Calu3 (cell line): ENCODE data around the gene SYNPR. TPM values are rescaled to one million over a fixed set of nuclear protein-coding genes. Genes with fewer than 3 reads are reported as not detected.

Experiments used
- BruUV-seq: library from RNA; stranded (reverse); fragments of 400-500 nt; replicated peaks from 2 replicates; lab custom pipeline; 2021; lab: Mats Ljungman, UMichigan
- CTCF ChIA-PET: fragments of 300-600 bp; sonication (Branson Sonifier 250); formaldehyde crosslinking; loops from one replicate; lab custom pipeline; 2022; ENCODE audit warnings: antibody characterized with exemption; lab: Charles Lee
- DNase-seq: peaks from one replicate; pipeline ENCODE4 v3.0.0; 2022
- H3K27ac Mint-ChIP-seq: one replicate; pipeline ENCODE4 v1.8.0; 2022; ENCODE audit warnings: mixed read lengths; ENCODE audit not compliant: unreplicated experiment
- H3K27me3 Mint-ChIP-seq: one replicate; pipeline ENCODE4 v1.8.0; 2022; ENCODE audit warnings: mixed read lengths; ENCODE audit not compliant: unreplicated experiment
- H3K36me3 Mint-ChIP-seq: one replicate; pipeline ENCODE4 v1.8.0; 2022; ENCODE audit warnings: mild to moderate bottlenecking, moderate library complexity, mixed read lengths; ENCODE audit not compliant: insufficient read depth, unreplicated experiment
- H3K4me1 Mint-ChIP-seq: one replicate; pipeline ENCODE4 v1.8.0; 2022; ENCODE audit warnings: mild to moderate bottlenecking, low read depth, mixed read lengths; ENCODE audit not compliant: unreplicated experiment
- H3K4me3 Mint-ChIP-seq: one replicate; pipeline ENCODE4 v1.8.0; 2022; ENCODE audit warnings: mild to moderate bottlenecking, low read depth, moderate library complexity, mixed read lengths; ENCODE audit not compliant: unreplicated experiment
- H3K9me3 Mint-ChIP-seq: one replicate; pipeline ENCODE4 v1.8.0; 2022; ENCODE audit warnings: low read depth, mixed read lengths; ENCODE audit not compliant: unreplicated experiment
- intact Hi-C: fragments of 100-400 bp; cut with micrococcal nuclease; formaldehyde crosslinking; loops from one replicate; pipeline ENCODE4 v1.10.0; 2022; ENCODE audit not compliant: unreplicated experiment
- total RNA-seq: library from RNA; stranded (reverse); gene quantifications from 2 replicates; pipeline ENCODE4 v1.2.3, GENCODE V29; 2022
- TF ChIP-seq, protein P1 (sequence below): fragments of 200-600 bp; IDR thresholded peaks from one replicate; pipeline ENCODE4 v1.8.0; 2022; ENCODE audit warnings: antibody characterized with exemption; ENCODE audit not compliant: unreplicated experiment

Gene SYNPR
- total RNA-seq, 1 experiment from 2014 or later, result 0.90 TPM

DNA sequence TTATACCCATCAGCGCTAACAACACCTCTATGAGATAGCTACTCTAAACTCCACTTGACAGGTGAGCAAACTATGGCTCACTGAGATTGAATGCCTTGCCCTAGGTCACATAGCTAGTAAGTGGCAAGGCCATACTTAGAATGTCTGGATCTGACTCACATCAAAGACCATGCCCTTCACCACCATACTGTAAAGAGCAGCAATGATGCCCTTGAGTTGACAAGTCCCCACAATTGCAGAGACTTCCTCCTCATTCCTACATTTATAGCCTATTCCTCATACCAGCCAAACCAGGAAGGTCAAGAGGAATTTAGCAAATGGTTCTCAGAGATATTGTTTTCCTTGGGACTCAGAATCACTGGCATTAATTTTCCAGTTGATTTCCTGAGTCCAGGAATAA lies 216.5 kb downstream of the SYNPR start:
- intact Hi-C loops, result no loop called here
- BruUV-seq, result no TSS peak
- H3K27ac Mint-ChIP-seq, result no peak overlapping the region
- TF ChIP-seq, protein P1, sequence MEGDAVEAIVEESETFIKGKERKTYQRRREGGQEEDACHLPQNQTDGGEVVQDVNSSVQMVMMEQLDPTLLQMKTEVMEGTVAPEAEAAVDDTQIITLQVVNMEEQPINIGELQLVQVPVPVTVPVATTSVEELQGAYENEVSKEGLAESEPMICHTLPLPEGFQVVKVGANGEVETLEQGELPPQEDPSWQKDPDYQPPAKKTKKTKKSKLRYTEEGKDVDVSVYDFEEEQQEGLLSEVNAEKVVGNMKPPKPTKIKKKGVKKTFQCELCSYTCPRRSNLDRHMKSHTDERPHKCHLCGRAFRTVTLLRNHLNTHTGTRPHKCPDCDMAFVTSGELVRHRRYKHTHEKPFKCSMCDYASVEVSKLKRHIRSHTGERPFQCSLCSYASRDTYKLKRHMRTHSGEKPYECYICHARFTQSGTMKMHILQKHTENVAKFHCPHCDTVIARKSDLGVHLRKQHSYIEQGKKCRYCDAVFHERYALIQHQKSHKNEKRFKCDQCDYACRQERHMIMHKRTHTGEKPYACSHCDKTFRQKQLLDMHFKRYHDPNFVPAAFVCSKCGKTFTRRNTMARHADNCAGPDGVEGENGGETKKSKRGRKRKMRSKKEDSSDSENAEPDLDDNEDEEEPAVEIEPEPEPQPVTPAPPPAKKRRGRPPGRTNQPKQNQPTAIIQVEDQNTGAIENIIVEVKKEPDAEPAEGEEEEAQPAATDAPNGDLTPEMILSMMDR, result no peak
- no peaks in the 10 kb centered on the region for H3K27me3 Mint-ChIP-seq
- peaks cover 9% of the 10 kb centered on the region for H3K4me1 Mint-ChIP-seq
- CTCF ChIA-PET, result no interaction called here
- H3K9me3 Mint-ChIP-seq, result peaks cover 7% of the 10 kb centered on the region
- DNase-seq, result no peak
- H3K4me3 Mint-ChIP-seq, result no peak overlapping the region
- no peaks in the 10 kb centered on the region for H3K36me3 Mint-ChIP-seq

DNA sequence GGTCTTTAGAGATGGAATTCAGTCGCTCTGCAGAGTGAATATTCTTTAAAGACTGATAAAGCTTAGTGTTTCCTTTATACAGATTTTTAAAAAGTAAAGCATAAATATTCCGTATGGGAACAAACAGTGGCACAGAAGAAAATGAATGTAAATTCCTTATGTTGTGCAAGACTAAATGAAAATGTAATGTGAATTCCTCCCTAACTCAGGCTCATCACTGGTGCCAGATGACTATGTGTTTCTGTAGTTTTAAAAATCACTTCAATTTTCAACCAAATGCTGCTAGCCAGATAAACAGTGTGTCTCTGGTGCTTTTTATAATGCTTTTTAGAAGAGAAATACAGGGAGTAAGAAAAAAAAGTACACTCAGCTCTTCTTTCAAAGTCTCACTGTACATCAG lies 219.5 kb downstream of the SYNPR start:
- TF ChIP-seq, protein P1, result no peak
- Mint-ChIP-seq H3K4me1 (no peaks in the 10 kb centered on the region), H3K27ac (no peak overlapping the region), H3K4me3 (no peak overlapping the region), H3K27me3 (no peaks in the 10 kb centered on the region), H3K36me3 (no peaks in the 10 kb centered on the region), H3K9me3 (peaks cover 5% of the 10 kb centered on the region)
- no peak for DNase-seq
- BruUV-seq, result no TSS peak
- intact Hi-C loops, result no loop called here
- CTCF ChIA-PET, result interaction anchor here (0.6 to 0.7 kb wide), 2 partner anchors 17 to 148 kb away, joined by 3 to 4 read pairs; no protein-coding TSS in a partner anchor

GRCh38 chr3:63500196-63500595 lies 222.1 kb downstream of the SYNPR start:
- CTCF ChIA-PET, result no interaction called here
- Mint-ChIP-seq H3K27me3 (no peaks in the 10 kb centered on the region), H3K36me3 (no peaks in the 10 kb centered on the region), H3K4me1 (no peaks in the 10 kb centered on the region), H3K9me3 (peaks cover 5% of the 10 kb centered on the region), H3K27ac (no peak overlapping the region), H3K4me3 (no peak overlapping the region)
- TF ChIP-seq, protein P1, result no peak
- intact Hi-C loops, result no loop called here
- no TSS peak for BruUV-seq
- DNase-seq, result no peak

GRCh38 chr3:63508305-63508704 lies 230.2 kb downstream of the SYNPR start:
- peak; percentile 23 for DNase-seq
- BruUV-seq, result no TSS peak
- intact Hi-C loops, result no loop called here
- CTCF ChIA-PET, result no interaction called here
- TF ChIP-seq, protein P1, result no peak
- Mint-ChIP-seq H3K27me3 (no peaks in the 10 kb centered on the region), H3K9me3 (peaks cover 2% of the 10 kb centered on the region), H3K4me1 (peaks cover 9% of the 10 kb centered on the region), H3K4me3 (no peak overlapping the region), H3K27ac (peak overlapping the region; percentile 24), H3K36me3 (no peaks in the 10 kb centered on the region)
